IMR-90 (cell line): ENCODE data around the gene OXSR1. TPM values are rescaled to one million over a fixed set of nuclear protein-coding genes. Genes with fewer than 3 reads are reported as not detected.

Source experiments
- ATAC-seq: fragments of 200-7000 bp; cut with Tn5 transposase; 2 replicates; pipeline ENCODE4 v1.9.1; 2020; ENCODE audit warnings: low read depth, mild to moderate bottlenecking, moderate library complexity
- BruUV-seq: library from RNA; stranded (reverse); fragments of 400-500 nt; replicated peaks from 2 replicates; lab custom pipeline; 2021; lab: Mats Ljungman, UMichigan
- CTCF ChIA-PET: fragments of 300-600 bp; formaldehyde crosslinking; extraction: SDS; loops from one replicate; lab custom pipeline; 2021; ENCODE audit warnings: antibody characterized with exemption; lab: Yijun Ruan, JAX
- POLR2A ChIA-PET: fragments of 300-600 bp; sonication (Branson Sonifier 250); formaldehyde crosslinking; loops from one replicate; lab custom pipeline; 2022; ENCODE audit warnings: antibody characterized with exemption; ENCODE audit not compliant: unreplicated experiment; lab: Charles Lee
- DNase-seq: peaks from one replicate; pipeline ENCODE4 v3.0.0; 2013
- H2AFZ ChIP-seq: replicated peaks from 2 replicates; pipeline ENCODE3; 2013; ENCODE audit warnings: low read length, mild to moderate bottlenecking; ENCODE audit not compliant: poor library complexity
- H2AK5ac ChIP-seq: 2 replicates; pipeline ENCODE4 v1.6.1; 2013; ENCODE audit warnings: low read depth, low read length, inconsistent platforms
- H2AK9ac ChIP-seq: replicated peaks from 2 replicates; pipeline ENCODE3; 2013; ENCODE audit warnings: mild to moderate bottlenecking, low read depth, low read length, moderate library complexity; ENCODE audit not compliant: poor library complexity
- H2BK120ac ChIP-seq: 2 replicates; pipeline ENCODE4 v1.6.1; 2013; ENCODE audit warnings: low read depth, low read length, inconsistent platforms
- H2BK15ac ChIP-seq: 3 replicates; pipeline ENCODE4 v1.6.1; 2013; ENCODE audit warnings: low read depth, low read length, inconsistent platforms
- H2BK20ac ChIP-seq: 2 replicates; pipeline ENCODE4 v1.6.1; 2013; ENCODE audit warnings: low read depth, mild to moderate bottlenecking, inconsistent platforms, low read length, moderate library complexity
- H2BK5ac ChIP-seq: 2 replicates; pipeline ENCODE4 v1.6.1; 2013; ENCODE audit warnings: mild to moderate bottlenecking, low read depth, low read length, inconsistent platforms; ENCODE audit not compliant: poor library complexity, severe bottlenecking
- H3K14ac ChIP-seq: replicated peaks from 2 replicates; pipeline ENCODE4 v1.6.1; 2013; ENCODE audit warnings: low read depth, low read length, inconsistent platforms
- H3K18ac ChIP-seq: 2 replicates; pipeline ENCODE4 v1.6.1; 2013; ENCODE audit warnings: low read depth, low read length, control low read depth
- H3K23ac ChIP-seq: 2 replicates; pipeline ENCODE4 v1.6.1; 2013; ENCODE audit warnings: low read depth, low read length, inconsistent platforms
- H3K27ac ChIP-seq: 2 replicates; pipeline ENCODE4 v1.5.1; 2013; ENCODE audit warnings: mild to moderate bottlenecking, control low read depth, low read length; ENCODE audit not compliant: insufficient read depth
- H3K27me3 ChIP-seq: 2 replicates; pipeline ENCODE4 v1.6.1; 2013; ENCODE audit warnings: low read length; ENCODE audit not compliant: control insufficient read depth, insufficient read depth
- H3K36me3 ChIP-seq: 2 replicates; pipeline ENCODE4 v1.6.1; 2013; ENCODE audit warnings: low read length, mixed read lengths; ENCODE audit not compliant: control insufficient read depth, insufficient read depth
- H3K4ac ChIP-seq: 2 replicates; pipeline ENCODE4 v1.6.1; 2013; ENCODE audit warnings: low read depth, low read length, inconsistent platforms
- H3K4me1 ChIP-seq: 2 replicates; pipeline ENCODE4 v1.6.1; 2013; ENCODE audit warnings: low read length, mixed read lengths; ENCODE audit not compliant: control insufficient read depth, insufficient read depth
- H3K4me2 ChIP-seq: 2 replicates; pipeline ENCODE4 v1.6.1; 2013; ENCODE audit warnings: low read depth, mild to moderate bottlenecking, control low read depth, low read length, moderate library complexity
- H3K4me3 ChIP-seq: 2 replicates; pipeline ENCODE4 v1.5.1; 2013; ENCODE audit warnings: low read depth, mild to moderate bottlenecking, control low read depth, low read length, moderate library complexity; ENCODE audit not compliant: insufficient read depth
- H3K56ac ChIP-seq: 2 replicates; pipeline ENCODE4 v1.6.1; 2013; ENCODE audit warnings: low read length, inconsistent platforms; ENCODE audit not compliant: insufficient read depth; ENCODE audit errors: extremely low read depth
- H3K79me1 ChIP-seq, 2 experiments: 2 replicates each; pipeline ENCODE4 v1.6.1; 2013; ENCODE audit warnings: low read length in 2 of 2, inconsistent platforms in 1 of 2, low read depth in 1 of 2
- H3K9ac ChIP-seq: 2 replicates; pipeline ENCODE4 v1.6.1; 2013; ENCODE audit warnings: low read depth, low read length, control low read depth
- H3K9me1 ChIP-seq: 2 replicates; pipeline ENCODE4 v1.6.1; 2013; ENCODE audit warnings: low read length, inconsistent platforms; ENCODE audit not compliant: insufficient read depth
- H3K9me3 ChIP-seq: 2 replicates; pipeline ENCODE4 v1.6.1; 2013; ENCODE audit warnings: low read length; ENCODE audit not compliant: control insufficient read depth, insufficient read depth
- H4K20me1 ChIP-seq: 2 replicates; pipeline ENCODE4 v1.6.1; 2013; ENCODE audit warnings: low read length, inconsistent platforms; ENCODE audit not compliant: insufficient read depth
- H4K5ac ChIP-seq: 2 replicates; pipeline ENCODE4 v1.6.1; 2013; ENCODE audit warnings: mild to moderate bottlenecking, low read depth, low read length, control low read depth
- H4K8ac ChIP-seq, 2 experiments: 2 replicates each; pipeline ENCODE4 v1.6.1; 2013; ENCODE audit warnings: low read depth in 2 of 2, low read length in 2 of 2, control low read depth in 1 of 2, inconsistent platforms in 1 of 2
- H4K91ac ChIP-seq: 2 replicates; pipeline ENCODE4 v1.6.1; 2013; ENCODE audit warnings: low read depth, low read length, inconsistent platforms; ENCODE audit not compliant: insufficient read depth
- BHLHE40 ChIP-seq: fragments of 150-350 bp; IDR thresholded peaks from 2 replicates; pipeline ENCODE4 v1.6.1; 2016; ENCODE audit warnings: mild to moderate bottlenecking, low read depth, low read length
- CEBPB ChIP-seq: IDR thresholded peaks from 2 replicates; pipeline ENCODE4 v1.6.1; 2012; ENCODE audit warnings: low read depth, low read length, improper control_type of control experiment
- CHD1 ChIP-seq: IDR thresholded peaks from 2 replicates; pipeline ENCODE4 v1.6.1; 2012; ENCODE audit warnings: low read depth, low read length, improper control_type of control experiment
- FOS ChIP-seq: fragments of 150-350 bp; IDR thresholded peaks from 2 replicates; pipeline ENCODE4 v1.6.1; 2016; ENCODE audit warnings: low read depth, low read length
- MAFK ChIP-seq: IDR thresholded peaks from 2 replicates; pipeline ENCODE4 v1.6.1; 2012; ENCODE audit warnings: low read depth, low read length, improper control_type of control experiment
- MAZ ChIP-seq: IDR thresholded peaks from 2 replicates; pipeline ENCODE4 v1.6.1; 2012; ENCODE audit warnings: low read depth, mild to moderate bottlenecking, low read length, improper control_type of control experiment, moderate library complexity, borderline replicate concordance
- MXI1 ChIP-seq: IDR thresholded peaks from 2 replicates; pipeline ENCODE4 v1.6.1; 2012; ENCODE audit warnings: low read depth, mild to moderate bottlenecking, low read length, moderate library complexity, borderline replicate concordance
- NFE2L2 ChIP-seq: fragments of 150-350 bp; IDR thresholded peaks from 2 replicates; pipeline ENCODE4 v1.6.1; 2016; ENCODE audit warnings: low read depth, mild to moderate bottlenecking, low read length
- POLR2A ChIP-seq: IDR thresholded peaks from 2 replicates; pipeline ENCODE4 v1.6.1; 2012; ENCODE audit warnings: mild to moderate bottlenecking, low read depth, low read length
- RAD21 ChIP-seq: IDR thresholded peaks from 2 replicates; pipeline ENCODE4 v1.6.1; 2012; ENCODE audit warnings: low read length, improper control_type of control experiment
- RCOR1 ChIP-seq: IDR thresholded peaks from 2 replicates; pipeline ENCODE4 v1.6.1; 2012; ENCODE audit warnings: mild to moderate bottlenecking, low read length, improper control_type of control experiment; ENCODE audit not compliant: insufficient replicate concordance
- RFX5 ChIP-seq: IDR thresholded peaks from 2 replicates; pipeline ENCODE4 v1.8.0; 2012; ENCODE audit warnings: low read depth, mild to moderate bottlenecking, low read length, moderate library complexity
- WGBS, 2 experiments: methylation state at CpG; one replicate each; pipeline versions ENCODE4 v1.1.5 to v1.1.7; 2013; ENCODE audit warnings: missing lambda C conversion rate in 2 of 2; ENCODE audit not compliant: insufficient read length in 1 of 2; ENCODE audit errors: extremely low coverage in 2 of 2; 5-methylcytosine and 5-hydroxymethylcytosine counted together
- dilution Hi-C: fragments of 300-500 bp; cut with HindIII; formaldehyde crosslinking; loops from one replicate; pipeline ENCODE4 v1.14.3; 2018; ENCODE audit warnings: low sequenced_read_pairs; ENCODE audit not compliant: unreplicated experiment
- in situ Hi-C: fragments of 300-500 bp; cut with MboI; formaldehyde crosslinking; loops from 3 replicates; pipeline ENCODE4 v1.14.3; 2019; ENCODE audit warnings: low sequenced_read_pairs, inconsistent platforms, mixed read lengths
- intact Hi-C: fragments of 100-400 bp; cut with micrococcal nuclease; formaldehyde crosslinking; loops from 2 replicates; pipeline ENCODE4 v1.10.0; 2022
- polyA plus RNA-seq, 3 experiments: library from polyadenylated mRNA; depleted of rRNA; stranded (reverse); fragments of >200 nt; gene quantifications; 2 replicates each; pipeline ENCODE4 v1.2.3, GENCODE V29; 2012; ENCODE audit warnings: low replicate concordance in 1 of 3
- total RNA-seq: library from RNA; depleted of rRNA; stranded (reverse); fragments of >200 nt; gene quantifications from 2 replicates; pipeline ENCODE4 v1.2.3, GENCODE V29; 2012
- TF ChIP-seq, protein P1 (sequence below): fragments of 150-350 bp; IDR thresholded peaks from 2 replicates; pipeline ENCODE4 v1.6.1; 2017; ENCODE audit warnings: mild to moderate bottlenecking, antibody characterized with exemption, low read length, low read depth

OXSR1 gene
- total and polyA plus RNA-seq, 2 of the 4 experiments (the other 2 are of a cell fraction), result 32.9 to 37.6 TPM

DNA sequence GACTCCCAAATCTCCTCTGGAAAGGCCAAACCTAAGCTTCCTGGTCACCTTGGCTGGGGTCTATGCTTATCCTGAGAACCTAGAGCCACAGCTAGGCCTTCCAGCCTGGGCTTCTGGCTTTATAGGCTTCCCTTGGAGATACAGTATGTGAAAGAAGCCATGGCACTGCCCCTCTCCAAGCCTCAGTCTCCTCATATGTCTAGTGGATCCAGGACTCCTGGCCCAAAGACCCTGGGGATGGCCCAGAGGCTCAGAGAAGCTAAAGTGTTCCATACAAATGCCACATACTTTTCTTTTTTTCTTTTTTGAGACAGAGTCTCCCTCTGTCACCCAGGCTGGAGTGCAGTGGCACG lies 37.1 kb upstream of the OXSR1 start:
- Histone ChIP-seq H3K27ac (no peak overlapping the region), H2BK20ac (no peak overlapping the region), H3K4me3 (no peak overlapping the region), H3K4me2 (no peak overlapping the region), H3K4ac (no peak overlapping the region), H3K14ac (no peak overlapping the region), H2BK15ac (no peak overlapping the region), H3K27me3 (no peaks in the 10 kb centered on the region), H2AK5ac (no peak overlapping the region), H2BK120ac (no peak overlapping the region), H3K36me3 (peaks cover 71% of the 10 kb centered on the region), H2BK5ac (no peak overlapping the region), H3K56ac (no peak overlapping the region), H4K20me1 (0 out of 2 replicates have a peak, but pooled peaks cover 2% of the 10 kb centered on the region), H3K9me1 (0 out of 2 replicates have a peak, but pooled peaks cover 4% of the 10 kb centered on the region), H2AFZ (no peak overlapping the region), H3K79me1 (peaks cover 3 to 24% of the 10 kb centered on the region in 2 experiments; a peak in 3 of 4 replicates), H3K23ac (no peak overlapping the region; the same call in 1 of the 2 replicates), H2AK9ac (no peak overlapping the region), H3K18ac (no peak overlapping the region), H3K4me1 (no peaks in the 10 kb centered on the region), H3K9ac (no peak overlapping the region), H3K9me3 (no peaks in the 10 kb centered on the region), H4K91ac (no peak overlapping the region), H4K8ac (no peak overlapping the region), H4K5ac (no peak overlapping the region)
- CTCF ChIA-PET, result no interaction called here
- no peak for DNase-seq
- WGBS, 2 experiments, result no CpG with 5 or more reads among the region's 1 CpG
- intact Hi-C loops (no loop called here), dilution Hi-C loops (no loop called here), in situ Hi-C loops (loop anchor here (10.0 kb wide), 1 partner anchor 217 kb away; the partner anchor contains the start of gene XYLB)
- ATAC-seq, result no peak
- TF ChIP-seq CEBPB, result no peak
- TF ChIP-seq, protein P1, sequence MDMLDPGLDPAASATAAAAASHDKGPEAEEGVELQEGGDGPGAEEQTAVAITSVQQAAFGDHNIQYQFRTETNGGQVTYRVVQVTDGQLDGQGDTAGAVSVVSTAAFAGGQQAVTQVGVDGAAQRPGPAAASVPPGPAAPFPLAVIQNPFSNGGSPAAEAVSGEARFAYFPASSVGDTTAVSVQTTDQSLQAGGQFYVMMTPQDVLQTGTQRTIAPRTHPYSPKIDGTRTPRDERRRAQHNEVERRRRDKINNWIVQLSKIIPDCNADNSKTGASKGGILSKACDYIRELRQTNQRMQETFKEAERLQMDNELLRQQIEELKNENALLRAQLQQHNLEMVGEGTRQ, result no peak
- no peak for TF ChIP-seq RCOR1
- no peak for TF ChIP-seq MAZ
- TF ChIP-seq MAFK, result no peak
- no peak for TF ChIP-seq NFE2L2
- TF ChIP-seq POLR2A, result no peak
- TF ChIP-seq MXI1, result no peak
- TF ChIP-seq CHD1, result no peak
- no peak for TF ChIP-seq RAD21
- TF ChIP-seq BHLHE40, result no peak
- no peak for TF ChIP-seq FOS
- TF ChIP-seq RFX5, result no peak
- POLR2A ChIA-PET, result no interaction called here
- BruUV-seq, result no TSS peak
